Neural progenitor cell (in vitro differentiated cells): ENCODE data around the gene OSBPL1A.

Experiments
- EZH2 ChIP-seq: fragments of 200-600 bp; sonication (generic); IDR thresholded peaks from 2 replicates; pipeline ENCODE4 v1.6.1; 2017; ENCODE audit warnings: antibody characterized with exemption, mild to moderate bottlenecking, moderate library complexity
- EZH2phosphoT487 ChIP-seq: fragments of 200-600 bp; sonication (generic); IDR thresholded peaks from 2 replicates; pipeline ENCODE4 v1.6.1; 2017; ENCODE audit warnings: antibody characterized with exemption
- TF ChIP-seq, protein P1 (sequence below): fragments of 200-600 bp; sonication (generic); IDR thresholded peaks from 2 replicates; pipeline ENCODE4 v1.5.1; 2017; ENCODE audit warnings: antibody characterized with exemption, mild to moderate bottlenecking

DNA sequence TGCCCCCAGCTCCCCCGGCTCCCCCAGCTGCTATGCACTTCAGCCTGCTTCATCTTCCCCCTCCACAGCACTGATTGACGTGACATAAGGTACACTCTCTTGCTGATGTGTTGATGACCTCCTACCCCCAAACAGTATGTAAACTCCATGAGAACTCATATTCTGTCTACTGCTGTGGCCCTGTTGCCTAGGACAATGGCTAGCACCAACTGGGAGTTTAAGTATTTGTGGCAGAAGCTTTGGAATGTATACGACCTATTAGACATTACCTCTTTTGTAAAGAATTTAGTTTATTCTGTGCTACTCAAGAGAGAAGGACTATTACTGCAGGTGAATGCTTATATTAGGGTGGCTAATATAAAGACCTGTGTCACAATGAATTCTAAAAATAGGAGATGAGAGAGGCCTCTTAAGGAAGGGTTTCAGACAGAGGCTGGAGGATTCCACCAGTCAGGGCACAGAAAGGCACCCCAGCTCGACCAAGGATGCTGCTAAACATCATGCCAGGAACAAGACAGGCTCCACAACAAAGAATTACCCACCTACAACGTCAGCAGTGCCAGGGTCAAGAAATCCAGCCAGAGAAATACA is 198.2 kb downstream of the OSBPL1A start:
- TF ChIP-seq, protein P1, sequence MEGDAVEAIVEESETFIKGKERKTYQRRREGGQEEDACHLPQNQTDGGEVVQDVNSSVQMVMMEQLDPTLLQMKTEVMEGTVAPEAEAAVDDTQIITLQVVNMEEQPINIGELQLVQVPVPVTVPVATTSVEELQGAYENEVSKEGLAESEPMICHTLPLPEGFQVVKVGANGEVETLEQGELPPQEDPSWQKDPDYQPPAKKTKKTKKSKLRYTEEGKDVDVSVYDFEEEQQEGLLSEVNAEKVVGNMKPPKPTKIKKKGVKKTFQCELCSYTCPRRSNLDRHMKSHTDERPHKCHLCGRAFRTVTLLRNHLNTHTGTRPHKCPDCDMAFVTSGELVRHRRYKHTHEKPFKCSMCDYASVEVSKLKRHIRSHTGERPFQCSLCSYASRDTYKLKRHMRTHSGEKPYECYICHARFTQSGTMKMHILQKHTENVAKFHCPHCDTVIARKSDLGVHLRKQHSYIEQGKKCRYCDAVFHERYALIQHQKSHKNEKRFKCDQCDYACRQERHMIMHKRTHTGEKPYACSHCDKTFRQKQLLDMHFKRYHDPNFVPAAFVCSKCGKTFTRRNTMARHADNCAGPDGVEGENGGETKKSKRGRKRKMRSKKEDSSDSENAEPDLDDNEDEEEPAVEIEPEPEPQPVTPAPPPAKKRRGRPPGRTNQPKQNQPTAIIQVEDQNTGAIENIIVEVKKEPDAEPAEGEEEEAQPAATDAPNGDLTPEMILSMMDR = no peak
- TF ChIP-seq EZH2 (no peak), EZH2phosphoT487 (no peak)
